OCI-LY1 (cell line): ENCODE data around the gene TMEM126A.

ENCODE experiments used
- H2AFZ ChIP-seq: fragments of 200-600 bp; sonication (generic), shearing (Covaris generic); 2 replicates; pipeline ENCODE4 v1.6.0; 2014; ENCODE audit warnings: antibody characterized with exemption, mild to moderate bottlenecking, low read length
- H3F3A ChIP-seq: fragments of 200-600 bp; sonication (generic), shearing (Covaris generic); 2 replicates; pipeline ENCODE4 v1.6.0; 2014; ENCODE audit warnings: mild to moderate bottlenecking, antibody characterized with exemption, low read length, moderate library complexity; ENCODE audit not compliant: insufficient read depth
- H3K27ac ChIP-seq: fragments of 200-600 bp; sonication (generic); 2 replicates; pipeline ENCODE4 v1.5.1; 2014; ENCODE audit warnings: low read length, mixed run types, mild to moderate bottlenecking, low read depth; ENCODE audit not compliant: poor library complexity, severe bottlenecking
- H3K27me3 ChIP-seq: fragments of 200-600 bp; sonication (generic); 2 replicates; pipeline ENCODE4 v1.6.0; 2014; ENCODE audit warnings: antibody characterized with exemption, mild to moderate bottlenecking, low read length, moderate library complexity; ENCODE audit not compliant: insufficient read depth
- H3K36me3 ChIP-seq: fragments of 200-600 bp; sonication (generic); 2 replicates; pipeline ENCODE4 v1.6.1; 2014; ENCODE audit warnings: mild to moderate bottlenecking, antibody characterized with exemption, low read length, moderate library complexity, mixed read lengths; ENCODE audit not compliant: insufficient read depth
- H3K4me1 ChIP-seq: fragments of 200-600 bp; sonication (generic); 2 replicates; pipeline ENCODE4 v1.5.1; 2014; ENCODE audit warnings: mild to moderate bottlenecking, low read length, moderate library complexity; ENCODE audit not compliant: insufficient read depth, severe bottlenecking
- H3K4me2 ChIP-seq: fragments of 200-600 bp; sonication (generic), shearing (Covaris generic); 2 replicates; pipeline ENCODE4 v1.6.1; 2014; ENCODE audit warnings: low read length
- H3K4me3 ChIP-seq: fragments of 200-600 bp; sonication (generic); 2 replicates; pipeline ENCODE4 v1.5.1; 2014; ENCODE audit warnings: low read length, low read depth, mild to moderate bottlenecking, mixed read lengths; ENCODE audit not compliant: poor library complexity, severe bottlenecking
- H3K79me2 ChIP-seq: fragments of 200-600 bp; shearing (Covaris generic); 2 replicates; pipeline ENCODE4 v1.6.1; 2016; ENCODE audit warnings: mixed run types, low read length, mixed read lengths; ENCODE audit not compliant: insufficient read depth
- H3K9ac ChIP-seq: fragments of 200-600 bp; sonication (generic), shearing (Covaris generic); 2 replicates; pipeline ENCODE4 v1.6.1; 2014; ENCODE audit warnings: mild to moderate bottlenecking, low read length, mixed read lengths
- H3K9me2 ChIP-seq: fragments of 200-600 bp; sonication (generic), shearing (Covaris generic); 2 replicates; pipeline ENCODE4 v1.6.1; 2014; ENCODE audit warnings: low read depth, mild to moderate bottlenecking, low read length, mixed read lengths
- H3K9me3 ChIP-seq: fragments of 200-600 bp; shearing (Covaris generic); 2 replicates; pipeline ENCODE4 v1.6.1; 2014; ENCODE audit warnings: low read length, mixed read lengths
- H4K20me1 ChIP-seq: fragments of 200-600 bp; sonication (generic), shearing (Covaris generic); 2 replicates; pipeline ENCODE4 v1.6.0; 2016; ENCODE audit warnings: mild to moderate bottlenecking, low read length; ENCODE audit not compliant: insufficient read depth
- EZH2 ChIP-seq: fragments of 200-600 bp; sonication (generic), shearing (Covaris generic); IDR thresholded peaks from 2 replicates; pipeline ENCODE4 v1.8.0; 2017; ENCODE audit warnings: borderline replicate concordance, mixed run types, mild to moderate bottlenecking, antibody characterized with exemption, low read length, moderate library complexity, mixed read lengths
- TF ChIP-seq, protein P1 (sequence below): fragments of 200-600 bp; sonication (generic), shearing (Covaris generic); IDR thresholded peaks from 2 replicates; pipeline ENCODE4 v1.5.1; 2017; ENCODE audit warnings: mild to moderate bottlenecking, antibody characterized with exemption, low read length, moderate library complexity, mixed read lengths

TMEM126A gene

DNA sequence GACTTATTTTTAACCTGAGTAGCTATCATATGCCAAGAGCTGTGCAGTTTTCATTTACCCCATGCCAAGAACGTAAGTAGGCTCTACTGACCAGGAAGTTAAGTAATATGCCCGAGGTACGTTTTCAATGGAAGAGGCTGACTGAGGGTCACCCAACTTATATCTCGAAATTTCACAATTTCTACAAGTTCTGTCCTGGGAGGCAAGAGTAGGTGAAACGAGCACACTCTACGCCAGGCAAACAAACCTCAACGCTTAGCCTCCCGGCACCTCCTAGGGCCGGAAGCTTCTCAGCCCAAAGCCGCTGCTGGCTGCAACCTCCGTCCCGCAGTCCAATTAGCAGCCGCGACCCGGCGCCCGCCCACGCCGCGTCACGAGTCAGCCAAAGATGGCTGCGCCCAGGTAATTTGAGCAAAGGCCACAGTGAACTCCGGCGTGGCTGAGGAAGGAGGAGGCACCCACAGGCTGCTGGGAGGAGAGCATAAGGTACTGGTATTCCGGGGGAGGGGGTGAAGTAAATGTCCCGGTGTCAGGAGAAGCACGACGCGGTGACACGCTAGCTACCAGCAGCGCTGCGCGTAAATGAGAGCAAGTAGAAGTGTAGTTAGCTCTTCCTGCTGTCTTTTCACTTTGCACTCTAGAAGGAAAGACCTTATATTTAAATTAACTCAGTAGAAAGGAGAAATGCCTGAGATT, at the start of gene TMEM126A:
TMEM126A (plus strand) TSS at position 364 of the 696 bp plus-strand sequence. CDS start 2,289 bp downstream, outside the sequence.
- Histone ChIP-seq H3K9ac (peak within 1 kb of the TSS; percentile 79), H3K9me3 (no peaks in the 10 kb centered on the region), H3K79me2 (peaks cover 7% of the 10 kb centered on the region; the same call in 1 of the 2 replicates), H3K27ac (peak within 1 kb of the TSS; percentile 57), H3K4me3 (peak within 1 kb of the TSS; percentile 78), H3K9me2 (no peaks in the 10 kb centered on the region), H4K20me1 (no peaks in the 10 kb centered on the region), H3F3A (0 out of 2 replicates have a peak, but pooled peaks cover 3% of the 10 kb centered on the region), H3K36me3 (peaks cover 15% of the 10 kb centered on the region; the same call in 1 of the 2 replicates), H3K4me2 (peak within 1 kb of the TSS; percentile 89), H3K4me1 (peaks cover 26% of the 10 kb centered on the region), H3K27me3 (no peaks in the 10 kb centered on the region), H2AFZ (peak within 1 kb of the TSS; percentile 50; the same call in 1 of the 2 replicates)
- TF ChIP-seq, protein P1, sequence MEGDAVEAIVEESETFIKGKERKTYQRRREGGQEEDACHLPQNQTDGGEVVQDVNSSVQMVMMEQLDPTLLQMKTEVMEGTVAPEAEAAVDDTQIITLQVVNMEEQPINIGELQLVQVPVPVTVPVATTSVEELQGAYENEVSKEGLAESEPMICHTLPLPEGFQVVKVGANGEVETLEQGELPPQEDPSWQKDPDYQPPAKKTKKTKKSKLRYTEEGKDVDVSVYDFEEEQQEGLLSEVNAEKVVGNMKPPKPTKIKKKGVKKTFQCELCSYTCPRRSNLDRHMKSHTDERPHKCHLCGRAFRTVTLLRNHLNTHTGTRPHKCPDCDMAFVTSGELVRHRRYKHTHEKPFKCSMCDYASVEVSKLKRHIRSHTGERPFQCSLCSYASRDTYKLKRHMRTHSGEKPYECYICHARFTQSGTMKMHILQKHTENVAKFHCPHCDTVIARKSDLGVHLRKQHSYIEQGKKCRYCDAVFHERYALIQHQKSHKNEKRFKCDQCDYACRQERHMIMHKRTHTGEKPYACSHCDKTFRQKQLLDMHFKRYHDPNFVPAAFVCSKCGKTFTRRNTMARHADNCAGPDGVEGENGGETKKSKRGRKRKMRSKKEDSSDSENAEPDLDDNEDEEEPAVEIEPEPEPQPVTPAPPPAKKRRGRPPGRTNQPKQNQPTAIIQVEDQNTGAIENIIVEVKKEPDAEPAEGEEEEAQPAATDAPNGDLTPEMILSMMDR: no peak
- no peak for TF ChIP-seq EZH2

DNA sequence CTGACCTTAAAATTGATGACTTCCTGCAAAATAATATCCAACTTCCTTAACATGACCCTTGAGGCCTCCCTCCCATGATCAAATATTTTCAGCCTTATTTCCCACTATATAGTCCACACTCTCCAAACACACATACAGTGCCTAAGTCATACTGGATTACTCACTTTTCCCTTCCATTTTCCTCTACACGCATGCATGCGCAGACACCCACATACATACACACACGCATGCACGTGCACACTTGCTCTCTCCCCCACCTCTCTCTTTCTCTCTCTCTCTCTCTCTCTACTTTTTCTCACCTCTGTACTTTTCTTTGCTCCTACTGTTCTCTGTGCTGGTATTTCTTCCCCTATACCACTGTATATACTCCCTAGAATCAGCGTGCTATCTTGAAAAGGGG, 48.7 kb upstream of the TMEM126A start:
- Histone ChIP-seq H3K27me3 (no peaks in the 10 kb centered on the region), H3K9me2 (no peaks in the 10 kb centered on the region), H3K79me2 (no peaks in the 10 kb centered on the region), H3K9ac (no peak overlapping the region), H3K4me1 (no peaks in the 10 kb centered on the region), H3K4me2 (no peak overlapping the region), H4K20me1 (no peaks in the 10 kb centered on the region), H3F3A (no peaks in the 10 kb centered on the region), H3K4me3 (no peak overlapping the region), H3K36me3 (no peaks in the 10 kb centered on the region), H2AFZ (no peak overlapping the region), H3K27ac (no peak overlapping the region), H3K9me3 (no peaks in the 10 kb centered on the region)
- no peak for TF ChIP-seq EZH2
- TF ChIP-seq, protein P1: no peak

DNA sequence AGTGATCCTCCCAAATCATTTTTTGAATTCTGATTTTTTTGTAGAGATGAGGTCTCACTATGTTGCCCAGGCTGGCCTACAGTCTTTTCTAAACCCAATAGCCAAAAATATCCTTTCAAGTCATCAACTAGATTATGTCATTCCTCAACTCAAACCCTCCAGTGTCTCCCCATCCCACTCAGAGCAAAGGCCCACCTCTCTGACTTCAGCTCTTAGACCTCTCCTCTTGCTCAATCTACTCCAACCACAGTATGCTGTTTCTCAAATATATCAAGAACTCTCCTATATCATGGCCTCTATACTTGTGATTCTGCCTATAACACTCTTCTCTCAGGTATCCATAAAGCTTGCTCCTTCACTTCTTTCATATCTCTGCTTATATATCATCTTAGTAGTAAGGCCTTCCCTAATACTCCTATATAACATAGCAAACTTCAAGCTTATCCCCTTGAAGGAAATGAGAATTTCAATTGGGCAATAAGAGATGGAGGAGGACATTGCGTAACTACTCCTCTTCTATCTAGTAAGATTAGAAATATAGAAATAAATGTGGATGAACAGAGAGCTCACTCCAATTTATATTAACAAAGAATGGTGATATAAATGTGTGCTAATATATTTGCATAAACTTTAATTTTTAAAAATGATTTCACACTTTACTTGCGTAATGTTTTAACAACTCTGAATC, 45.1 kb upstream of the TMEM126A start:
- Histone ChIP-seq H3K9me3 (no peaks in the 10 kb centered on the region), H3K4me2 (no peak overlapping the region), H2AFZ (no peak overlapping the region), H3K4me1 (no peaks in the 10 kb centered on the region), H3K27me3 (no peaks in the 10 kb centered on the region), H3K36me3 (no peaks in the 10 kb centered on the region; the same call in 1 of the 2 replicates), H3K4me3 (no peak overlapping the region), H4K20me1 (no peaks in the 10 kb centered on the region), H3K79me2 (no peaks in the 10 kb centered on the region), H3K27ac (no peak overlapping the region), H3F3A (no peaks in the 10 kb centered on the region), H3K9ac (no peak overlapping the region), H3K9me2 (no peaks in the 10 kb centered on the region)
- TF ChIP-seq, protein P1: no peak
- no peak for TF ChIP-seq EZH2
